Adipocyte (in vitro differentiated cells): ENCODE measurements around the gene NKIRAS2.
"Not testable (repeated sequence)": the region's sequence is repeated elsewhere in the genome, so short reads cannot be mapped to it uniquely, and the experiment has no call there.

Experiments used
- DNase-seq: peaks from one replicate; pipeline ENCODE4 v3.0.0-alpha.2; 2015; ENCODE audit warnings: low read depth
- H3K27me3 ChIP-seq: replicated peaks from 2 replicates; pipeline ENCODE4 v1.7.0; 2013; ENCODE audit warnings: mild to moderate bottlenecking, low read length, moderate library complexity; ENCODE audit not compliant: control insufficient read depth, insufficient read depth
- H3K36me3 ChIP-seq: 2 replicates; pipeline ENCODE4 v1.7.0; 2013; ENCODE audit warnings: low read length, mild to moderate bottlenecking, moderate library complexity; ENCODE audit not compliant: control insufficient read depth, insufficient read depth, severe bottlenecking
- H3K4me1 ChIP-seq: 2 replicates; pipeline ENCODE4 v1.7.0; 2013; ENCODE audit warnings: mild to moderate bottlenecking, low read length, moderate library complexity; ENCODE audit not compliant: control insufficient read depth, insufficient read depth
- H3K4me3 ChIP-seq: 2 replicates; pipeline ENCODE4 v1.7.0; 2013; ENCODE audit warnings: mild to moderate bottlenecking, low read length, moderate library complexity
- H3K9ac ChIP-seq: 2 replicates; pipeline ENCODE4 v1.7.0; 2013; ENCODE audit warnings: mild to moderate bottlenecking, low read length, moderate library complexity
- H3K9me3 ChIP-seq: 2 replicates; pipeline ENCODE4 v1.7.0; 2013; ENCODE audit warnings: mild to moderate bottlenecking, low read length, moderate library complexity; ENCODE audit not compliant: control insufficient read depth

NKIRAS2 gene

GRCh38 chr17:42017866-42018200 is 2.1 kb upstream of the NKIRAS2 start:
- Histone ChIP-seq H3K27me3 (no peaks in the 10 kb centered on the region), H3K9me3 (no peaks in the 10 kb centered on the region), H3K9ac (peak overlapping the region; percentile 100), H3K4me1 (peaks cover 30% of the 10 kb centered on the region), H3K36me3 (peaks cover 11% of the 10 kb centered on the region), H3K4me3 (peak overlapping the region; percentile 99)
- DNase-seq, result no peak

- no peaks in the 10 kb centered on the region for H3K27me3 ChIP-seq
- H3K36me3 ChIP-seq, result peaks cover 15% of the 10 kb centered on the region
- no peak for DNase-seq
- peak overlapping the region; percentile 100 for H3K9ac ChIP-seq
- peaks cover 24% of the 10 kb centered on the region for H3K4me1 ChIP-seq
- no peaks in the 10 kb centered on the region for H3K9me3 ChIP-seq
- H3K4me3 ChIP-seq, result peak overlapping the region; percentile 99
These were observed 1.6 kb upstream of the NKIRAS2 start for GRCh38 chr17:42018339-42018738.

- Histone ChIP-seq H3K36me3 (peaks cover 21% of the 10 kb centered on the region), H3K4me1 (peaks cover 26% of the 10 kb centered on the region), H3K27me3 (no peaks in the 10 kb centered on the region), H3K4me3 (no peak overlapping the region), H3K9me3 (no peaks in the 10 kb centered on the region), H3K9ac (no peak overlapping the region)
- no peak for DNase-seq
These were observed 902 bp upstream of the NKIRAS2 start for GRCh38 chr17:42018988-42019387.

- DNase-seq, H3K9me3 ChIP-seq, H3K27me3 ChIP-seq: not testable (repeated sequence)
- peak overlapping the region; percentile 98 for H3K9ac ChIP-seq
- peaks cover 34% of the 10 kb centered on the region for H3K4me1 ChIP-seq
- H3K4me3 ChIP-seq, result peak overlapping the region; percentile 98
- H3K36me3 ChIP-seq, result peaks cover 23% of the 10 kb centered on the region
These were observed 955 bp downstream of the NKIRAS2 start for GRCh38 chr17:42020845-42021244.

- Histone ChIP-seq H3K36me3 (peaks cover 23% of the 10 kb centered on the region), H3K4me3 (no peak overlapping the region), H3K9ac (peak overlapping the region; percentile 32), H3K27me3 (peaks cover 7% of the 10 kb centered on the region), H3K9me3 (no peaks in the 10 kb centered on the region), H3K4me1 (peaks cover 44% of the 10 kb centered on the region)
- DNase-seq, result no peak
These were observed 3.8 kb downstream of the NKIRAS2 start for GRCh38 chr17:42023524-42024349.

GRCh38 chr17:42025191-42025579 is 5.3 kb downstream of the NKIRAS2 start:
- Histone ChIP-seq H3K4me1 (peaks cover 44% of the 10 kb centered on the region), H3K9me3 (no peaks in the 10 kb centered on the region), H3K27me3 (peaks cover 7% of the 10 kb centered on the region), H3K9ac (peak overlapping the region; percentile 69), H3K4me3 (no peak overlapping the region), H3K36me3 (peaks cover 23% of the 10 kb centered on the region)
- no peak for DNase-seq

- no peak for DNase-seq
- peaks cover 7% of the 10 kb centered on the region for H3K27me3 ChIP-seq
- no peak overlapping the region for H3K4me3 ChIP-seq
- H3K36me3 ChIP-seq, result peaks cover 23% of the 10 kb centered on the region
- peaks cover 42% of the 10 kb centered on the region for H3K4me1 ChIP-seq
- H3K9me3 ChIP-seq, result no peaks in the 10 kb centered on the region
- peak overlapping the region; percentile 69 for H3K9ac ChIP-seq
These were observed 6.0 kb downstream of the NKIRAS2 start for GRCh38 chr17:42025936-42026335.

- DNase-seq, result no peak
- H3K9ac ChIP-seq, result peak overlapping the region; percentile 60
- peaks cover 20% of the 10 kb centered on the region for H3K36me3 ChIP-seq
- peaks cover 37% of the 10 kb centered on the region for H3K4me1 ChIP-seq
- no peak overlapping the region for H3K4me3 ChIP-seq
- no peaks in the 10 kb centered on the region for H3K9me3 ChIP-seq
- peaks cover 12% of the 10 kb centered on the region for H3K27me3 ChIP-seq
These were observed 7.1 kb downstream of the NKIRAS2 start for GRCh38 chr17:42026857-42027589.

GRCh38 chr17:42027590-42027889 is 7.7 kb downstream of the NKIRAS2 start:
- DNase-seq, result no peak
- H3K4me1 ChIP-seq, result peaks cover 37% of the 10 kb centered on the region
- peaks cover 12% of the 10 kb centered on the region for H3K27me3 ChIP-seq
- no peak overlapping the region for H3K9ac ChIP-seq
- peaks cover 15% of the 10 kb centered on the region for H3K36me3 ChIP-seq
- no peaks in the 10 kb centered on the region for H3K9me3 ChIP-seq
- H3K4me3 ChIP-seq, result no peak overlapping the region

GRCh38 chr17:42027961-42028790 is 8.3 kb downstream of the NKIRAS2 start:
- Histone ChIP-seq H3K9ac (no peak overlapping the region), H3K9me3 (no peaks in the 10 kb centered on the region), H3K27me3 (peaks cover 12% of the 10 kb centered on the region), H3K4me3 (no peak overlapping the region), H3K36me3 (peaks cover 10% of the 10 kb centered on the region), H3K4me1 (peaks cover 37% of the 10 kb centered on the region)
- no peak for DNase-seq

- Histone ChIP-seq H3K4me3 (no peak overlapping the region), H3K4me1 (peaks cover 34% of the 10 kb centered on the region), H3K27me3 (peaks cover 14% of the 10 kb centered on the region), H3K9ac (no peak overlapping the region), H3K9me3 (no peaks in the 10 kb centered on the region), H3K36me3 (peaks cover 5% of the 10 kb centered on the region)
- DNase-seq, result no peak
These were observed 8.9 kb downstream of the NKIRAS2 start for GRCh38 chr17:42028791-42029127.
